Calu3 (cell line): ENCODE measurements around the gene PHLDA3. TPM values are rescaled to one million over a fixed set of nuclear protein-coding genes. Genes with fewer than 3 reads are reported as not detected.
A peak's percentile ranks its signal among the peaks of the same experiment; 100 is the strongest.

Experiments
- BruUV-seq: library from RNA; stranded (reverse); fragments of 400-500 nt; replicated peaks from 2 replicates; lab custom pipeline; 2021; lab: Mats Ljungman, UMichigan
- CTCF ChIA-PET: fragments of 300-600 bp; sonication (Branson Sonifier 250); formaldehyde crosslinking; loops from one replicate; lab custom pipeline; 2022; ENCODE audit warnings: antibody characterized with exemption; lab: Charles Lee
- DNase-seq: peaks from one replicate; pipeline ENCODE4 v3.0.0; 2022
- H3K27ac Mint-ChIP-seq: one replicate; pipeline ENCODE4 v1.8.0; 2022; ENCODE audit warnings: mixed read lengths; ENCODE audit not compliant: unreplicated experiment
- H3K27me3 Mint-ChIP-seq: one replicate; pipeline ENCODE4 v1.8.0; 2022; ENCODE audit warnings: mixed read lengths; ENCODE audit not compliant: unreplicated experiment
- H3K36me3 Mint-ChIP-seq: one replicate; pipeline ENCODE4 v1.8.0; 2022; ENCODE audit warnings: mild to moderate bottlenecking, moderate library complexity, mixed read lengths; ENCODE audit not compliant: insufficient read depth, unreplicated experiment
- H3K4me1 Mint-ChIP-seq: one replicate; pipeline ENCODE4 v1.8.0; 2022; ENCODE audit warnings: mild to moderate bottlenecking, low read depth, mixed read lengths; ENCODE audit not compliant: unreplicated experiment
- H3K4me3 Mint-ChIP-seq: one replicate; pipeline ENCODE4 v1.8.0; 2022; ENCODE audit warnings: mild to moderate bottlenecking, low read depth, moderate library complexity, mixed read lengths; ENCODE audit not compliant: unreplicated experiment
- H3K9me3 Mint-ChIP-seq: one replicate; pipeline ENCODE4 v1.8.0; 2022; ENCODE audit warnings: low read depth, mixed read lengths; ENCODE audit not compliant: unreplicated experiment
- intact Hi-C: fragments of 100-400 bp; cut with micrococcal nuclease; formaldehyde crosslinking; loops from one replicate; pipeline ENCODE4 v1.10.0; 2022; ENCODE audit not compliant: unreplicated experiment
- total RNA-seq: library from RNA; stranded (reverse); gene quantifications from 2 replicates; pipeline ENCODE4 v1.2.3, GENCODE V29; 2022
- TF ChIP-seq, protein P1 (sequence below): fragments of 200-600 bp; IDR thresholded peaks from one replicate; pipeline ENCODE4 v1.8.0; 2022; ENCODE audit warnings: antibody characterized with exemption; ENCODE audit not compliant: unreplicated experiment

Gene PHLDA3
- total RNA-seq, 1 experiment from 2014 or later: 31.1 TPM

DNA sequence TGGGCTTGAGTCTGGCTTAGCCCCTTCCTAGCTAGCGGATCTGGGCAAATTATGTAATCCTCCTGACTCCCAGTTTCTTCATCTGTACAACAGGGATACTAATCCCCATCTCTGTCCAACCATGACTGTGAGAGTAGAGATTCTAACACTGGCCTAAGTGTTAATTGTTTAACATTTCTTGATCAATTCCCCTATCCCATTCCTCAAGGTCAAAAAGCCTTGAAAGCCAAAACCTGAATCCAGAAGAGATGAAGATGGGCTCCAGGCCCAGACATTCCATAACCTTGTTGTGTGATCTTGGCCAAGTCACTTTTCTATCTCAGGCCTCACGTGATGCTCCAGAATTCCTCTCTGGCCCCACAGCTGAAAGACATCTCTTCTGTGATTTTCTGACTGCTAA is 18.8 kb upstream of the PHLDA3 start:
- Mint-ChIP-seq H3K27ac (no peak overlapping the region), H3K4me3 (no peak overlapping the region), H3K9me3 (no peaks in the 10 kb centered on the region), H3K4me1 (peaks cover 2% of the 10 kb centered on the region), H3K36me3 (peaks cover 6% of the 10 kb centered on the region), H3K27me3 (no peaks in the 10 kb centered on the region)
- BruUV-seq: no TSS peak
- intact Hi-C loops: no loop called here
- DNase-seq: no peak
- CTCF ChIA-PET: interaction anchor here (2.3 kb wide), 1 partner anchor 15 kb away, joined by 11 read pairs; no protein-coding TSS in a partner anchor
- TF ChIP-seq, protein P1, sequence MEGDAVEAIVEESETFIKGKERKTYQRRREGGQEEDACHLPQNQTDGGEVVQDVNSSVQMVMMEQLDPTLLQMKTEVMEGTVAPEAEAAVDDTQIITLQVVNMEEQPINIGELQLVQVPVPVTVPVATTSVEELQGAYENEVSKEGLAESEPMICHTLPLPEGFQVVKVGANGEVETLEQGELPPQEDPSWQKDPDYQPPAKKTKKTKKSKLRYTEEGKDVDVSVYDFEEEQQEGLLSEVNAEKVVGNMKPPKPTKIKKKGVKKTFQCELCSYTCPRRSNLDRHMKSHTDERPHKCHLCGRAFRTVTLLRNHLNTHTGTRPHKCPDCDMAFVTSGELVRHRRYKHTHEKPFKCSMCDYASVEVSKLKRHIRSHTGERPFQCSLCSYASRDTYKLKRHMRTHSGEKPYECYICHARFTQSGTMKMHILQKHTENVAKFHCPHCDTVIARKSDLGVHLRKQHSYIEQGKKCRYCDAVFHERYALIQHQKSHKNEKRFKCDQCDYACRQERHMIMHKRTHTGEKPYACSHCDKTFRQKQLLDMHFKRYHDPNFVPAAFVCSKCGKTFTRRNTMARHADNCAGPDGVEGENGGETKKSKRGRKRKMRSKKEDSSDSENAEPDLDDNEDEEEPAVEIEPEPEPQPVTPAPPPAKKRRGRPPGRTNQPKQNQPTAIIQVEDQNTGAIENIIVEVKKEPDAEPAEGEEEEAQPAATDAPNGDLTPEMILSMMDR: no peak

DNA sequence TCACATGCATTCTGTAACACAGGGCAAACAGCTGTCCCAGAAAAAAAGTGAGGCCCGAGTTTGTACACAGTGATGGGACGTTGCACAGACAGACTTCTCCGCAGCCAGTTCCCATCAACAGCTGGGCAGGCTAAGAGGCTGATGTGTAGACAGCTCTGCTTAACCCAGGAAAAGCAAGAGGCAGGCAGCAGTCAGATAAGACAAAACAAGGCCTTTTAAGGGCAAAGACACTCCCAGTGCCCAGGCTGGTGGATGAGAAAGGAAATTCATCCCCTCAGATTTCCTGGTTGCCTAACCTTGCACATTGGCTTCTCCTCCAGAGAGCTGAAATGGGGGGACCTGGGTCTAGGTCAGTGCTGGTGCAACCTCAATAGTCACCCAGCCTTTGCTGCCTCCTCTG is 17.2 kb upstream of the PHLDA3 start:
- Mint-ChIP-seq H3K27ac (no peak overlapping the region), H3K9me3 (no peaks in the 10 kb centered on the region), H3K4me3 (no peak overlapping the region), H3K27me3 (no peaks in the 10 kb centered on the region), H3K36me3 (peaks cover 20% of the 10 kb centered on the region), H3K4me1 (peaks cover 17% of the 10 kb centered on the region)
- intact Hi-C loops: no loop called here
- TF ChIP-seq, protein P1: no peak
- CTCF ChIA-PET: interaction anchor here (1.1 to 1.7 kb wide), 2 partner anchors 18 to 27 kb away, joined by 3 to 4 read pairs; no protein-coding TSS in a partner anchor
- no TSS peak for BruUV-seq
- DNase-seq: no peak

DNA sequence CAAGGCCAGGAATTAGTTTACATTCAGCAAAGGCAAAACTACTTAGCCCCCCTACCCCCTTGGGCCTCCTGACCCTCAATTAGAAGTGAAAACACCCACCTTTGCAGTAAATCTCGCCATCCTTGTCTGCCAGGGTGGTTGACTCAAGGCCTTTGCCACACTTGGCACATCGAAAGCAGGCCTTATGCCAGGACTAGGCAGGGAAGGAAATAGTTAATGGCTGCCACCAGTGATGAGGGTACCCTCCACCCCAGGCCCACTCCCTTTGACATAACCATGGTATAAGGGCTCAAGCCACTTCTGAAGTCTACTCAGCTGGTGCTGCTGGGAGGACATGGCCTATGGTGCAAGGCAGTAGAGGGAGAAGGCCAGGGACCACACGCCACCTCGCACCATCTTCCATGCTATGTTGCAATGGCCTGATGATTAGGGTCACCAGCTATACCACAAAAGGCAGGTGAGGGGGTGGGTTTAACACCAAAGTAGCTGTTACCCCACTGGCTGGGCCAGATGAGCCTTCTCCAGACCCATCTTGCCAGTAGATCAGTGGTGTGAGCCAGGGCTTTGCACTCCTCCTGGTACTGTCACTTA is 16.3 kb upstream of the PHLDA3 start:
- BruUV-seq: no TSS peak
- TF ChIP-seq, protein P1: no peak
- intact Hi-C loops: no loop called here
- Mint-ChIP-seq H3K4me1 (peaks cover 25% of the 10 kb centered on the region), H3K27me3 (no peaks in the 10 kb centered on the region), H3K27ac (no peak overlapping the region), H3K36me3 (peaks cover 26% of the 10 kb centered on the region), H3K9me3 (no peaks in the 10 kb centered on the region), H3K4me3 (no peak overlapping the region)
- CTCF ChIA-PET: interaction anchor here (1.7 kb wide), 1 partner anchor 28 kb away, joined by 4 read pairs; no protein-coding TSS in a partner anchor
- DNase-seq: no peak

DNA sequence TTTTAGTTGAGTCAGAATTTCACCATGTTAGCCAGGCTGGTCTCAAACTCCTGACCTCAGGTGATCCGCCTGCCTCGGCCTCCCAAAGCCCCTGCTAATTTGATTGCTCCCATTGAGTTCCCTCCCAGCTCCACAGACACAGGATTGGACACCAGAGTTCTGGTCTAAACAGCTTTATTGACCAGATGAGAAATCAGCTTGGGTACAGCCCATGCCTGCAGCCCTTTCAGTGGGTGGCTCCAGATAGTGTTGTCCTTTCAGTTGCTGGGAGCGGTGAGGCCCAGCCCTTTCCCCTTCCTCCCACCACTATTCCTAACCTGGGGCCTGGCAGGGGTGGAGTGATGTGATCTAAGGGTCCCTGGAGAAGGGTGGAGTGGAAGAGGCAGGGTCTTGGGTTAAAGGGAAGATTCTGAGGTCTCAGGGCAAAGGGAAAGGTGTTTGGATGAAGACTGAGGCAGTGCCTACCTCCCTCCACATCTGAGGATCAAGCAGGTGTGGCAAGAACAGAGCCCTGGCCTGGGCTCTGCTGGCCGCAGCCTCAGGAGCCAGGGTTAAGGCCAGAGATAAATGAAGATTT is 14.5 kb upstream of the PHLDA3 start:
- H3K36me3 Mint-ChIP-seq: peaks cover 23% of the 10 kb centered on the region
- CTCF ChIA-PET: interaction anchor here (0.6 to 5.7 kb wide), 8 partner anchors 20 to 183 kb away, joined by 3 to 172 read pairs (median 15); no protein-coding TSS in a partner anchor
- peaks cover 25% of the 10 kb centered on the region for H3K4me1 Mint-ChIP-seq
- TF ChIP-seq, protein P1: no peak
- no peak overlapping the region for H3K27ac Mint-ChIP-seq
- intact Hi-C loops: no loop called here
- H3K27me3 Mint-ChIP-seq: no peaks in the 10 kb centered on the region
- BruUV-seq: TSS peak; percentile 61
- no peak for DNase-seq
- no peak overlapping the region for H3K4me3 Mint-ChIP-seq
- H3K9me3 Mint-ChIP-seq: no peaks in the 10 kb centered on the region
